Trophoblast cell (in vitro differentiated cells and primary cell): ENCODE data around the gene CPSF4L.

Experiments used
- DNase-seq, 2 donors: peaks; one replicate each; pipeline ENCODE4 v3.0.0-alpha.2; 2016
- H2AFZ ChIP-seq: 2 replicates; pipeline ENCODE4 v1.6.1; 2013; ENCODE audit warnings: low read length, moderate library complexity, mild to moderate bottlenecking; ENCODE audit not compliant: insufficient read depth, poor library complexity
- H2AK5ac ChIP-seq: 2 replicates; pipeline ENCODE4 v1.6.1; 2013; ENCODE audit warnings: mild to moderate bottlenecking, low read length
- H2BK120ac ChIP-seq: 2 replicates; pipeline ENCODE4 v1.6.1; 2013; ENCODE audit warnings: low read length, mild to moderate bottlenecking, moderate library complexity; ENCODE audit not compliant: insufficient read depth, poor library complexity
- H2BK12ac ChIP-seq: 2 replicates; pipeline ENCODE4 v1.6.1; 2013; ENCODE audit warnings: mild to moderate bottlenecking, low read length, moderate library complexity
- H2BK5ac ChIP-seq: 2 replicates; pipeline ENCODE4 v1.6.1; 2013; ENCODE audit warnings: low read length, low read depth, moderate library complexity, mild to moderate bottlenecking; ENCODE audit not compliant: poor library complexity
- H3K14ac ChIP-seq: 2 replicates; pipeline ENCODE4 v1.6.1; 2013; ENCODE audit warnings: mild to moderate bottlenecking, low read length
- H3K18ac ChIP-seq: 2 replicates; pipeline ENCODE4 v1.6.1; 2013; ENCODE audit warnings: mild to moderate bottlenecking, low read length
- H3K23ac ChIP-seq: 2 replicates; pipeline ENCODE4 v1.6.1; 2013; ENCODE audit warnings: low read length
- H3K27ac ChIP-seq: 2 replicates; pipeline ENCODE4 v1.5.1; 2013; ENCODE audit warnings: low read depth, mild to moderate bottlenecking, inconsistent platforms, low read length, moderate library complexity
- H3K27me3 ChIP-seq: 2 replicates; pipeline ENCODE4 v1.6.1; 2013; ENCODE audit warnings: inconsistent platforms, mild to moderate bottlenecking, low read length, moderate library complexity; ENCODE audit not compliant: insufficient read depth
- H3K36me3 ChIP-seq, 2 experiments: 1 replicate in 1 of 2; 2 replicates in 1 of 2; pipeline ENCODE4 v1.6.1; 2013; ENCODE audit warnings: low read length in 2 of 2, mild to moderate bottlenecking in 2 of 2, moderate library complexity in 1 of 2; ENCODE audit not compliant: insufficient read depth in 2 of 2, control insufficient read depth in 1 of 2
- H3K4ac ChIP-seq: 2 replicates; pipeline ENCODE4 v1.6.1; 2013; ENCODE audit warnings: low read depth, mild to moderate bottlenecking, low read length, moderate library complexity
- H3K4me1 ChIP-seq, 2 experiments: 1 replicate in 1 of 2; 2 replicates in 1 of 2; pipeline ENCODE4 v1.6.1; 2013; ENCODE audit warnings: low read length in 2 of 2, mild to moderate bottlenecking in 2 of 2, moderate library complexity in 1 of 2; ENCODE audit not compliant: insufficient read depth in 2 of 2, control insufficient read depth in 1 of 2
- H3K4me2 ChIP-seq: 2 replicates; pipeline ENCODE4 v1.6.1; 2013; ENCODE audit warnings: inconsistent platforms, mild to moderate bottlenecking, low read length, moderate library complexity
- H3K4me3 ChIP-seq: 2 replicates; pipeline ENCODE4 v1.5.1; 2013; ENCODE audit warnings: mild to moderate bottlenecking, low read depth, low read length, inconsistent platforms
- H3K79me1 ChIP-seq: one replicate; pipeline ENCODE4 v1.6.1; 2013; ENCODE audit warnings: low read length
- H3K79me2 ChIP-seq: 2 replicates; pipeline ENCODE4 v1.6.1; 2013; ENCODE audit warnings: low read length, mild to moderate bottlenecking; ENCODE audit not compliant: control insufficient read depth, insufficient read depth, poor library complexity
- H3K9ac ChIP-seq: 2 replicates; pipeline ENCODE4 v1.6.1; 2013; ENCODE audit warnings: mild to moderate bottlenecking, low read length
- H3K9me3 ChIP-seq: 2 replicates; pipeline ENCODE4 v1.6.1; 2013; ENCODE audit warnings: low read depth, mild to moderate bottlenecking, control low read depth, inconsistent platforms, low read length; ENCODE audit not compliant: insufficient read depth
- H4K12ac ChIP-seq: 2 replicates; pipeline ENCODE4 v1.6.1; 2013; ENCODE audit warnings: low read depth, mild to moderate bottlenecking, low read length, moderate library complexity
- H4K8ac ChIP-seq: 2 replicates; pipeline ENCODE4 v1.6.1; 2013; ENCODE audit warnings: low read depth, mild to moderate bottlenecking, low read length, moderate library complexity
- H4K91ac ChIP-seq: one replicate; pipeline ENCODE4 v1.6.1; 2013; ENCODE audit warnings: low read depth, mild to moderate bottlenecking, low read length, moderate library complexity
- WGBS: extraction: QIAGEN DNeasy Blood & Tissue Kit; methylation state at CpG from one replicate; pipeline ENCODE4 v1.1.7; 2013; ENCODE audit warnings: missing lambda C conversion rate; ENCODE audit not compliant: insufficient read length, insufficient coverage; ENCODE audit errors: extremely low coverage; 5-methylcytosine and 5-hydroxymethylcytosine counted together

Gene CPSF4L

DNA sequence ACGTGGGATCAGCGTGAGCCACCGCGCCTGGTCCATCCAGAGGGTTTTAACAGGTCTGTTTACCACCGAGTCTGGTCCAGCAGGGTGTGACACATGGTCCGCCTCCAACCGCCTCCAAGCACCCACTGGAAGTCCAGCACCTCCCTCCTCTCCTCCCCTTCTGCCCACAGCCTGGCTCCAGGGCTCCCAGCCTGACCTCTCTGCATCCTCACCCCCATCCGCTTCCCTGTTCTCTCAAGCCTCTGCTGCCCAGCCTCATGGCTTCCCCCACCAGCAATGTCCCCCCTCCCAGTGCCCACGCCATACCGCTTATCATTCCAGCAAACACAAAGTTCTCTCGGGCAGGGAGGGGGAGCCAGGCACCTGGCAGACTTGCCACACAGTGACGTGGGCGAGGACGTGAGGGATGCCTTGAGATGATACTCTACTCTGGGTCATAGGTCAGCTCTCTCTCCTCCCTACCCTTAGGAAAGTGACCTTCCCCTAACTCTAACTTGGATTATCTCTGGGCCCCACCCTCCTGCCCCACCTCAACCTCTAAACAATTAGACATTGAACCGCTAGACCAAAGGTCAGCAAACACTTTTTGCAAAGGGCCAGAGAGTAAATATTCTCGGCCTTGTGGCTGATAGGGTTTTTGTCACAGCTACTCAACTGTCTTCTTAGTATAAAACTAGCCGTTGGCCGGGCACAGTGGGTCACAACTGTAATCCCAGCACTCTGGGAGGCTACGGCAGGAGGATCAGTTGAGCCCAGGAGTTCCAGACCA is 27.0 kb upstream of the CPSF4L start:
- no peak overlapping the region for H3K14ac ChIP-seq
- H4K12ac ChIP-seq: no peak overlapping the region
- H2AFZ ChIP-seq: no peak overlapping the region
- H3K23ac ChIP-seq: no peak overlapping the region
- H4K8ac ChIP-seq: no peak overlapping the region
- no peak overlapping the region for H3K9ac ChIP-seq
- peaks cover 18% of the 10 kb centered on the region for H3K79me2 ChIP-seq
- no CpG with 5 or more reads among the region's 19 CpGs for WGBS
- no peak overlapping the region for H2AK5ac ChIP-seq
- H2BK120ac ChIP-seq: no peak overlapping the region
- peaks cover 42 to 49% of the 10 kb centered on the region in 2 experiments for H3K4me1 ChIP-seq
- no peak overlapping the region for H2BK12ac ChIP-seq
- H3K36me3 ChIP-seq: peaks cover 27 to 31% of the 10 kb centered on the region in 2 experiments
- no peak overlapping the region for H2BK5ac ChIP-seq
- no peak overlapping the region for H4K91ac ChIP-seq
- no peak overlapping the region for H3K4me2 ChIP-seq
- no peaks in the 10 kb centered on the region for H3K27me3 ChIP-seq
- no peak overlapping the region for H3K4me3 ChIP-seq
- H3K27ac ChIP-seq: no peak overlapping the region
- H3K79me1 ChIP-seq: peaks cover 23% of the 10 kb centered on the region
- no peak overlapping the region for H3K18ac ChIP-seq
- H3K4ac ChIP-seq: peak overlapping the region; percentile 3
- no peak for DNase-seq
- H3K9me3 ChIP-seq: peaks cover 2% of the 10 kb centered on the region

- H3K18ac ChIP-seq: no peak overlapping the region
- H4K12ac ChIP-seq: no peak overlapping the region
- H3K79me1 ChIP-seq: peaks cover 10% of the 10 kb centered on the region
- H2AFZ ChIP-seq: no peak overlapping the region
- H3K79me2 ChIP-seq: peaks cover 16% of the 10 kb centered on the region
- peak overlapping the region; percentile 15 for H3K4ac ChIP-seq
- H3K4me2 ChIP-seq: no peak overlapping the region
- DNase-seq: no peak
- H2BK12ac ChIP-seq: no peak overlapping the region
- peaks cover 2% of the 10 kb centered on the region for H3K9me3 ChIP-seq
- no peak overlapping the region for H4K8ac ChIP-seq
- no peak overlapping the region for H4K91ac ChIP-seq
- no peak overlapping the region for H3K9ac ChIP-seq
- H2AK5ac ChIP-seq: no peak overlapping the region
- H3K4me3 ChIP-seq: no peak overlapping the region
- H3K36me3 ChIP-seq: peaks cover 33 to 36% of the 10 kb centered on the region in 2 experiments
- H3K4me1 ChIP-seq: peaks cover 30 to 36% of the 10 kb centered on the region in 2 experiments
- no peak overlapping the region for H2BK120ac ChIP-seq
- no CpG with 5 or more reads among the region's 8 CpGs for WGBS
- H3K23ac ChIP-seq: no peak overlapping the region
- H3K27me3 ChIP-seq: no peaks in the 10 kb centered on the region
- no peak overlapping the region for H3K14ac ChIP-seq
- H2BK5ac ChIP-seq: no peak overlapping the region
- H3K27ac ChIP-seq: no peak overlapping the region
Measured at GRCh38 chr17:73286863-73287296, 25.2 kb upstream of the CPSF4L start.

GRCh38 chr17:73285916-73286862 is 24.5 kb upstream of the CPSF4L start:
- WGBS: no CpG with 5 or more reads among the region's 52 CpGs
- Histone ChIP-seq H3K27me3 (no peaks in the 10 kb centered on the region), H4K8ac (no peak overlapping the region)

GRCh38 chr17:73285603-73285908 is 23.9 kb upstream of the CPSF4L start:
- Histone ChIP-seq H2BK120ac (no peak overlapping the region), H3K79me2 (peaks cover 7% of the 10 kb centered on the region), H3K27me3 (no peaks in the 10 kb centered on the region), H3K4me3 (no peak overlapping the region), H2AFZ (no peak overlapping the region), H2BK12ac (no peak overlapping the region), H4K8ac (no peak overlapping the region), H3K9me3 (peaks cover 2% of the 10 kb centered on the region), H3K27ac (no peak overlapping the region), H3K4me2 (no peak overlapping the region), H3K4me1 (peaks cover 18 to 22% of the 10 kb centered on the region in 2 experiments), H2BK5ac (no peak overlapping the region), H3K23ac (no peak overlapping the region), H3K36me3 (peaks cover 33 to 36% of the 10 kb centered on the region in 2 experiments), H3K79me1 (no peaks in the 10 kb centered on the region), H4K12ac (peak overlapping the region; percentile 6), H3K4ac (no peak overlapping the region), H4K91ac (no peak overlapping the region), H3K18ac (peak overlapping the region; percentile 27), H3K14ac (no peak overlapping the region), H2AK5ac (no peak overlapping the region), H3K9ac (no peak overlapping the region)
- no CpG with 5 or more reads among the region's 15 CpGs for WGBS
- DNase-seq: no peak

More at GRCh38 chr17:73285916-73286862, 24.5 kb upstream of the CPSF4L start:
- peaks cover 2% of the 10 kb centered on the region for H3K9me3 ChIP-seq
- no peak overlapping the region for H4K91ac ChIP-seq
- no peak overlapping the region for H2AK5ac ChIP-seq
- no peak overlapping the region for H3K4ac ChIP-seq
- no peak overlapping the region for H3K27ac ChIP-seq
- H3K14ac ChIP-seq: no peak overlapping the region
- peaks cover 33 to 36% of the 10 kb centered on the region in 2 experiments for H3K36me3 ChIP-seq
- H2BK120ac ChIP-seq: no peak overlapping the region
- H3K4me3 ChIP-seq: no peak overlapping the region
- no peak for DNase-seq
- H3K9ac ChIP-seq: no peak overlapping the region
- H4K12ac ChIP-seq: peak overlapping the region; percentile 6
- H2BK12ac ChIP-seq: no peak overlapping the region
- no peak overlapping the region for H3K23ac ChIP-seq
- peak overlapping the region; percentile 9 for H3K18ac ChIP-seq
- H3K4me2 ChIP-seq: no peak overlapping the region
- H2AFZ ChIP-seq: no peak overlapping the region
- no peak overlapping the region for H2BK5ac ChIP-seq
- H3K4me1 ChIP-seq: peaks cover 23 to 29% of the 10 kb centered on the region in 2 experiments
- peaks cover 12% of the 10 kb centered on the region for H3K79me2 ChIP-seq
- H3K79me1 ChIP-seq: peaks cover 4% of the 10 kb centered on the region
